WI38 (cell line): ENCODE data around the gene CCDC201.

Experiments used
- H3K4me3 ChIP-seq: 2 replicates; pipeline ENCODE4 v1.5.1; 2011; ENCODE audit warnings: low read depth, mild to moderate bottlenecking, control low read depth, low read length
- CTCF ChIP-seq: IDR thresholded peaks from 2 replicates; pipeline ENCODE4 v1.5.1; 2012; ENCODE audit warnings: low read depth, mild to moderate bottlenecking, control low read depth, low read length

Gene CCDC201

GRCh38 chr7:45889367-45890067 lies 16.6 kb upstream of the CCDC201 start:
- H3K4me3 ChIP-seq, result no peak overlapping the region
- no peak for TF ChIP-seq CTCF

- peak overlapping the region; percentile 49 for H3K4me3 ChIP-seq
- TF ChIP-seq CTCF, result no peak
Observed at GRCh38 chr7:45888993-45889366, 16.1 kb upstream of the CCDC201 start.

GRCh38 chr7:45888185-45888992 lies 15.5 kb upstream of the CCDC201 start, which contains the start of gene IGFBP1:
TSS of gene IGFBP1 (plus strand) at chr7:45888488. CDS start at chr7:45888653, 165 bp downstream.
- no peak for TF ChIP-seq CTCF
- H3K4me3 ChIP-seq, result peak within 1 kb of the TSS; percentile 49

GRCh38 chr7:45886931-45887667 lies 14.2 kb upstream of the CCDC201 start:
- no peak overlapping the region for H3K4me3 ChIP-seq

GRCh38 chr7:45885264-45885882 lies 12.5 kb upstream of the CCDC201 start:
- TF ChIP-seq CTCF, result no peak

More at GRCh38 chr7:45886931-45887667, 14.2 kb upstream of the CCDC201 start:
- TF ChIP-seq CTCF, result no peak

GRCh38 chr7:45884136-45884535 lies 11.3 kb upstream of the CCDC201 start:
- TF ChIP-seq CTCF, result no peak
- H3K4me3 ChIP-seq, result no peak overlapping the region

More at GRCh38 chr7:45885264-45885882, 12.5 kb upstream of the CCDC201 start:
- H3K4me3 ChIP-seq, result no peak overlapping the region
